Neural cell (in vitro differentiated cells): ENCODE data around the gene TSPAN4. TPM values are rescaled to one million over a fixed set of nuclear protein-coding genes. Genes with fewer than 3 reads are reported as not detected.

ENCODE experiments used
- H2AFZ ChIP-seq: fragments of 200-600, 300-800 bp; sonication (generic), shearing (Covaris generic); 2 replicates; pipeline ENCODE4 v1.6.0; 2014; ENCODE audit warnings: low read depth, mild to moderate bottlenecking, antibody characterized with exemption, low read length, moderate library complexity
- H3F3A ChIP-seq: fragments of 200-600 bp; shearing (Covaris generic); 2 replicates; pipeline ENCODE4 v1.6.1; 2016; ENCODE audit warnings: mild to moderate bottlenecking, moderate library complexity, mixed read lengths, antibody characterized with exemption, low read length; ENCODE audit not compliant: insufficient read depth, poor library complexity, severe bottlenecking
- H3K27ac ChIP-seq: fragments of 200-600, 300-800 bp; sonication (generic), shearing (Covaris generic); 2 replicates; pipeline ENCODE4 v1.5.1; 2014; ENCODE audit warnings: mild to moderate bottlenecking, low read length, moderate library complexity
- H3K27me3 ChIP-seq: fragments of 300-800, 200-600 bp; sonication (generic), shearing (Covaris generic); 2 replicates; pipeline ENCODE4 v1.6.0; 2014; ENCODE audit warnings: mild to moderate bottlenecking, low read depth, low read length, moderate library complexity; ENCODE audit not compliant: insufficient read depth
- H3K36me3 ChIP-seq: fragments of 300-800, 200-600 bp; sonication (generic), shearing (Covaris generic); 2 replicates; pipeline ENCODE4 v1.5.1; 2014; ENCODE audit warnings: mild to moderate bottlenecking, antibody characterized with exemption, low read length, moderate library complexity; ENCODE audit not compliant: insufficient read depth
- H3K4me2 ChIP-seq: fragments of 300-800, 200-600 bp; sonication (generic), shearing (Covaris generic); 2 replicates; pipeline ENCODE4 v1.6.0; 2014; ENCODE audit warnings: mild to moderate bottlenecking, low read length
- H3K4me3 ChIP-seq: fragments of 300-800, 200-600 bp; sonication (generic), shearing (Covaris generic); 2 replicates; pipeline ENCODE4 v1.5.1; 2014; ENCODE audit warnings: mild to moderate bottlenecking, low read length, moderate library complexity
- H3K79me2 ChIP-seq: fragments of 200-600 bp; shearing (Covaris generic); replicated peaks from 2 replicates; pipeline ENCODE4 v1.6.0; 2014; ENCODE audit warnings: mild to moderate bottlenecking, low read length, moderate library complexity; ENCODE audit not compliant: insufficient read depth
- H3K9ac ChIP-seq: fragments of 300-800, 200-600 bp; sonication (generic), shearing (Covaris generic); 2 replicates; pipeline ENCODE4 v1.6.1; 2016; ENCODE audit warnings: mild to moderate bottlenecking, low read length, mixed read lengths
- H3K9me2 ChIP-seq: fragments of 200-600 bp; shearing (Covaris generic); 2 replicates; pipeline ENCODE4 v1.6.1; 2016; ENCODE audit warnings: mild to moderate bottlenecking, low read length, mixed read lengths; ENCODE audit not compliant: insufficient read depth
- H3K9me3 ChIP-seq: fragments of 200-600, 300-800 bp; sonication (generic), shearing (Covaris generic); 2 replicates; pipeline ENCODE4 v1.6.1; 2016; ENCODE audit warnings: mild to moderate bottlenecking, mixed run types, low read length, moderate library complexity, mixed read lengths
- H4K20me1 ChIP-seq: fragments of 200-600 bp; shearing (Covaris generic); 2 replicates; pipeline ENCODE4 v1.6.1; 2016; ENCODE audit warnings: mild to moderate bottlenecking, mixed run types; ENCODE audit not compliant: insufficient read depth
- EP300 ChIP-seq: fragments of 450-650 bp; conservative IDR thresholded peaks from 2 replicates; pipeline ENCODE4 v1.6.1; 2014; ENCODE audit warnings: antibody characterized with exemption, mild to moderate bottlenecking, moderate library complexity; ENCODE audit not compliant: poor library complexity, severe bottlenecking
- EZH2 ChIP-seq: fragments of 200-600, 300-800 bp; shearing (Covaris generic), sonication (generic); IDR thresholded peaks from 2 replicates; pipeline ENCODE4 v1.6.1; 2014; ENCODE audit warnings: antibody characterized with exemption, low read length, borderline replicate concordance, mild to moderate bottlenecking; ENCODE audit not compliant: insufficient read depth, poor library complexity, severe bottlenecking
- MXI1 ChIP-seq: fragments of 450-650 bp; conservative IDR thresholded peaks from 2 replicates; pipeline ENCODE4 v1.6.1; 2014; ENCODE audit warnings: antibody characterized with exemption, mild to moderate bottlenecking; ENCODE audit not compliant: poor library complexity, severe bottlenecking
- POLR2AphosphoS5 ChIP-seq: IDR thresholded peaks from 2 replicates; pipeline ENCODE4 v1.6.1; 2012
- RAD21 ChIP-seq: fragments of 450-650 bp; conservative IDR thresholded peaks from 2 replicates; pipeline ENCODE4 v1.6.1; 2014; ENCODE audit warnings: antibody characterized with exemption, mild to moderate bottlenecking, moderate library complexity
- SMC3 ChIP-seq: fragments of 450-650 bp; conservative IDR thresholded peaks from 2 replicates; pipeline ENCODE4 v1.6.1; 2014; ENCODE audit warnings: antibody characterized with exemption, mild to moderate bottlenecking, moderate library complexity; ENCODE audit not compliant: poor library complexity
- TAF1 ChIP-seq: IDR thresholded peaks from 2 replicates; pipeline ENCODE4 v1.6.1; 2012; ENCODE audit warnings: low read depth
- polyA plus RNA-seq: library from polyadenylated mRNA; depleted of rRNA; stranded (reverse); fragments of >200 nt; gene quantifications from 2 replicates; pipeline ENCODE4 v1.2.3, GENCODE V29; 2014
- TF ChIP-seq, protein P1 (sequence below): IDR thresholded peaks from 2 replicates; pipeline ENCODE4 v1.6.1; 2012; ENCODE audit warnings: borderline replicate concordance
- TF ChIP-seq, protein P2 (sequence below): fragments of 450-650 bp; IDR thresholded peaks from 2 replicates; pipeline ENCODE4 v1.5.1; 2014; ENCODE audit warnings: antibody characterized with exemption, mild to moderate bottlenecking, moderate library complexity; ENCODE audit not compliant: poor library complexity, severe bottlenecking

TSPAN4 gene
- polyA plus RNA-seq, 1 donor from 2014 or later = 68.1 TPM

DNA sequence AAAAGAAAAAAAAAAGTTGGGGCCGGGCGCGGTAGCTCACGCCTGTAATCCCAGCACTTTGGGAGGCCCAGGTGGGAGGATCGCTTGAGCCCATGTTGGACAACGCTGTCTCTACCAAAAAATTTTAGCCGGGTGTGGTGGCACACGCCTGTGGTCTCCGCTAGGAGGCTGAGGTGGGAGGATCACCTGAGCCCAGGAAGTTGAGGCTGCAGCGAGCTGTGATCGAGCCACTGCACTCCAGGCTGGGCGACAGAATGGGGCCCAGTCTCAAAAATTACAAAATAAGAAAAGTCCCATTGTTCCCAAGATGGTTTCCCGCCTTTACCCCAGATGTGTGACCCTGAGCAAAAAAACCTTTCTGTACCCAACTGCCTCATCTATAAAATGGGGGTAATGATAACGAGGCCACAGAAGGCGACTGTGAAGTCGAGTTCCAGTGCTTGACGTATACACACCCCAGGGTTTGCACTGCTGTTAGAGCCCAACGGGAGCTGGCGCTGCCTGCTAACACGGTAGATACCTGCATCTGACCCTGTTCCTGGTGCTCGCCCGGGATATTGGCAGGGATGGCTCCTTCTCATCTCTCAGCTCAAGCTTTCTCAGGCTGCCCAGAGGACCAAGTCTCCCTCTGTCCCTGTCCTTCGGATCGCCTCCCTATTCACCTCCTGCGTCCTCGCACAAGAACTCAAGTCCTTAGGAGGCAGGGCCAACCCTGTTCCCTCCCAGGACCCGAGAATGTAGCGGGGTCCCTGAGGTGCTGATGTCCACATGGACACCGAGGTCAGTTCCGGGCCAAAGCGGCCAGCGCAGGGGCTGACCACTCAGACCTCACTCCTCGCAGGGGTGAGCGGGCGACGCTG, 34.0 kb upstream of the TSPAN4 start:
- Histone ChIP-seq H4K20me1 (no peaks in the 10 kb centered on the region), H3K27ac (peak overlapping the region; percentile 95), H3K9me3 (no peaks in the 10 kb centered on the region), H3K9me2 (no peaks in the 10 kb centered on the region), H3K4me2 (peak overlapping the region; percentile 94), H3K4me3 (peak overlapping the region; percentile 90), H3K27me3 (no peaks in the 10 kb centered on the region), H2AFZ (peak overlapping the region; percentile 67), H3K79me2 (peaks cover 20% of the 10 kb centered on the region), H3K36me3 (no peaks in the 10 kb centered on the region), H3K9ac (peak overlapping the region; percentile 92), H3F3A (no peaks in the 10 kb centered on the region)
- TF ChIP-seq, protein P1, sequence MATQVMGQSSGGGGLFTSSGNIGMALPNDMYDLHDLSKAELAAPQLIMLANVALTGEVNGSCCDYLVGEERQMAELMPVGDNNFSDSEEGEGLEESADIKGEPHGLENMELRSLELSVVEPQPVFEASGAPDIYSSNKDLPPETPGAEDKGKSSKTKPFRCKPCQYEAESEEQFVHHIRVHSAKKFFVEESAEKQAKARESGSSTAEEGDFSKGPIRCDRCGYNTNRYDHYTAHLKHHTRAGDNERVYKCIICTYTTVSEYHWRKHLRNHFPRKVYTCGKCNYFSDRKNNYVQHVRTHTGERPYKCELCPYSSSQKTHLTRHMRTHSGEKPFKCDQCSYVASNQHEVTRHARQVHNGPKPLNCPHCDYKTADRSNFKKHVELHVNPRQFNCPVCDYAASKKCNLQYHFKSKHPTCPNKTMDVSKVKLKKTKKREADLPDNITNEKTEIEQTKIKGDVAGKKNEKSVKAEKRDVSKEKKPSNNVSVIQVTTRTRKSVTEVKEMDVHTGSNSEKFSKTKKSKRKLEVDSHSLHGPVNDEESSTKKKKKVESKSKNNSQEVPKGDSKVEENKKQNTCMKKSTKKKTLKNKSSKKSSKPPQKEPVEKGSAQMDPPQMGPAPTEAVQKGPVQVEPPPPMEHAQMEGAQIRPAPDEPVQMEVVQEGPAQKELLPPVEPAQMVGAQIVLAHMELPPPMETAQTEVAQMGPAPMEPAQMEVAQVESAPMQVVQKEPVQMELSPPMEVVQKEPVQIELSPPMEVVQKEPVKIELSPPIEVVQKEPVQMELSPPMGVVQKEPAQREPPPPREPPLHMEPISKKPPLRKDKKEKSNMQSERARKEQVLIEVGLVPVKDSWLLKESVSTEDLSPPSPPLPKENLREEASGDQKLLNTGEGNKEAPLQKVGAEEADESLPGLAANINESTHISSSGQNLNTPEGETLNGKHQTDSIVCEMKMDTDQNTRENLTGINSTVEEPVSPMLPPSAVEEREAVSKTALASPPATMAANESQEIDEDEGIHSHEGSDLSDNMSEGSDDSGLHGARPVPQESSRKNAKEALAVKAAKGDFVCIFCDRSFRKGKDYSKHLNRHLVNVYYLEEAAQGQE = no peak
- TF ChIP-seq, protein P2, sequence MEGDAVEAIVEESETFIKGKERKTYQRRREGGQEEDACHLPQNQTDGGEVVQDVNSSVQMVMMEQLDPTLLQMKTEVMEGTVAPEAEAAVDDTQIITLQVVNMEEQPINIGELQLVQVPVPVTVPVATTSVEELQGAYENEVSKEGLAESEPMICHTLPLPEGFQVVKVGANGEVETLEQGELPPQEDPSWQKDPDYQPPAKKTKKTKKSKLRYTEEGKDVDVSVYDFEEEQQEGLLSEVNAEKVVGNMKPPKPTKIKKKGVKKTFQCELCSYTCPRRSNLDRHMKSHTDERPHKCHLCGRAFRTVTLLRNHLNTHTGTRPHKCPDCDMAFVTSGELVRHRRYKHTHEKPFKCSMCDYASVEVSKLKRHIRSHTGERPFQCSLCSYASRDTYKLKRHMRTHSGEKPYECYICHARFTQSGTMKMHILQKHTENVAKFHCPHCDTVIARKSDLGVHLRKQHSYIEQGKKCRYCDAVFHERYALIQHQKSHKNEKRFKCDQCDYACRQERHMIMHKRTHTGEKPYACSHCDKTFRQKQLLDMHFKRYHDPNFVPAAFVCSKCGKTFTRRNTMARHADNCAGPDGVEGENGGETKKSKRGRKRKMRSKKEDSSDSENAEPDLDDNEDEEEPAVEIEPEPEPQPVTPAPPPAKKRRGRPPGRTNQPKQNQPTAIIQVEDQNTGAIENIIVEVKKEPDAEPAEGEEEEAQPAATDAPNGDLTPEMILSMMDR = no peak
- TF ChIP-seq RAD21 = no peak
- TF ChIP-seq MXI1 = no peak
- TF ChIP-seq SMC3 = peak; percentile 2
- no peak for TF ChIP-seq POLR2AphosphoS5
- TF ChIP-seq TAF1 = peak; percentile 51
- no peak for TF ChIP-seq EP300

DNA sequence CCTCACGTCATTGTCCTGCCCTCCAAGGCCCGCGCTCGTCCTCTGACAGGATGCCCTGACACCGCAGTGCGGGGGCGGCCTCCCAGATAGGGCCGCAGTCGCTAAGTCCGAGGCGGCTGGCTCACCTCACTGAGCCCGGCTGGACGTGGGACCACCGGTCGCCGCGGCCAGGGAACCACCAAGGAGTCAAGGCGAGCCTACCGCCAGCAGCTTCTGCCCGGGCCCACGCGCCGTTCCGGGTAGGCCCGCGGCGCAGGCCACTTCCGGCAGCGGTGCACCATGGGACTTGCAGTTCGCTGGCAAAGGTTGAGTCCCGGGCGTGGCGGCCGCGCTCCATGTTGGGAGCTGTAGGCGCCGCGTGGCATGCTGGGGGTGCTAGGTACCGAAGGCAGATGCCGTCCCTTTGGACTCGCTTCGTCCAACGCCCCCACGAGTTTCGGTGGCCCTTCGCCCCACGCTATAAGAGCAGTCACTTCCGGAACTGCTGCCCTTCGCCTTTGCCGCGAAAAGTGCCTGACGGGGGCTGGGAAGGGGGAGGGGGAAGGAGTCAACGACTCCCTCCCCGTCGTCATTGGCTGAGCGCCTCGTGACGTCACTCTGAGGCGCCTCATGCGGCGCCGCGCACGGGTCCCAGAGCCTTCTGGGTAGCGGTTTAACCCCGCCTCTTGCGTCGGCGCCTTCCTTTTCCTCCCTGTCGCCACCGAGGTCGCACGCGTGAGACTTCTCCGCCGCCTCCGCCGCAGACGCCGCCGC, 33.2 kb upstream of the TSPAN4 start, which contains the start of gene RPLP2:
Gene RPLP2 (plus strand): TSS at position 681 of the 753 bp plus-strand sequence. CDS start 268 bp downstream, outside the sequence.
- peaks cover 20% of the 10 kb centered on the region for H3K79me2 ChIP-seq

More for the DNA sequence above, 33.2 kb upstream of the TSPAN4 start, which contains the start of gene RPLP2:
- peak within 1 kb of the TSS; percentile 95 for H3K27ac ChIP-seq
- H3K4me2 ChIP-seq = peak within 1 kb of the TSS; percentile 94
- H3K9ac ChIP-seq = peak within 1 kb of the TSS; percentile 92
- no peaks in the 10 kb centered on the region for H3K36me3 ChIP-seq
- no peaks in the 10 kb centered on the region for H4K20me1 ChIP-seq
- H3K9me2 ChIP-seq = no peaks in the 10 kb centered on the region
- no peaks in the 10 kb centered on the region for H3K27me3 ChIP-seq
- TF ChIP-seq, protein P2 = peak; percentile 29
- TF ChIP-seq SMC3 (peak; percentile 29), RAD21 (no peak), EZH2 (no peak), EP300 (peak; percentile 85), TAF1 (peak; percentile 94), POLR2AphosphoS5 (peak; percentile 93), MXI1 (peak; percentile 97)
- TF ChIP-seq, protein P1 = peak; percentile 76
- no peaks in the 10 kb centered on the region for H3F3A ChIP-seq
- peak within 1 kb of the TSS; percentile 90 for H3K4me3 ChIP-seq
- no peaks in the 10 kb centered on the region for H3K9me3 ChIP-seq
- peak within 1 kb of the TSS; percentile 67 for H2AFZ ChIP-seq
